Measurements from ENCODE around the gene XRCC1. TPM values are rescaled to one million over a fixed set of nuclear protein-coding genes. Genes with fewer than 3 reads are reported as not detected.

The XRCC1 gene
- total and polyA plus RNA-seq, 2 experiments from 2014 or later: 35.3 to 49.5 TPM

- Histone ChIP-seq H3K36me3 (ENCODE audit: insufficient read depth) (peaks cover 7% of the 10 kb centered on the region; the same call in 1 of the 2 replicates), H4K20me1 (replicated peaks; ENCODE audit: insufficient read depth) (peaks cover 13% of the 10 kb centered on the region; the same call in 1 of the 2 replicates), H3K27me3 (ENCODE audit: insufficient read depth) (no peaks in the 10 kb centered on the region), H3K27ac (ENCODE audit: low read depth) (no peak overlapping the region), H3K4me3 (no peak overlapping the region), H3K4me2 (no peak overlapping the region), H3K79me2 (replicated peaks; ENCODE audit: insufficient read depth) (peaks cover 4% of the 10 kb centered on the region; the same call in 1 of the 2 replicates), H2AFZ (no peak overlapping the region), H3K9me2 (ENCODE audit: insufficient read depth) (no peaks in the 10 kb centered on the region), H3F3A (replicated peaks; ENCODE audit: low read depth) (0 out of 2 replicates have a peak, but pooled peaks cover 4% of the 10 kb centered on the region), H3K4me1 (ENCODE audit: insufficient read depth) (no peaks in the 10 kb centered on the region)
- DNase-seq (ENCODE audit: low spot score) (no peak), ATAC-seq (no peak)
- no peaks in the 10 kb centered on the region; the same call in 2 of the 3 replicates for H3K9me3 Mint-ChIP-seq
- TF ChIP-seq CREB1 (CRISPR knock-in tag; IDR thresholded peaks at IDR 0.05; ENCODE audit: low read depth) (no peak), EZH2phosphoT487 (IDR thresholded peaks at IDR 0.05; ENCODE audit: unreplicated experiment) (no peak), POLR2AphosphoS5 (IDR thresholded peaks at IDR 0.05; ENCODE audit: low read depth) (no peak), ETS1 (IDR thresholded peaks at IDR 0.05) (no peak), CTCF (conservative IDR thresholded peaks at IDR 0.05; ENCODE audit: low read depth in 2 of 2) (no peak), REST (IDR thresholded peaks at IDR 0.05; ENCODE audit: unreplicated experiment) (no peak), EZH2 (IDR thresholded peaks at IDR 0.05; ENCODE audit: low read depth, unreplicated experiment) (no peak), ZNF114 (CRISPR knock-in tag; IDR thresholded peaks at IDR 0.05) (no peak), ZNF331 (CRISPR knock-in tag; IDR thresholded peaks at IDR 0.05; ENCODE audit: low read depth) (no peak), NANOG (IDR thresholded peaks at IDR 0.05; ENCODE audit: borderline replicate concordance) (no peak), JUNB (IDR thresholded peaks at IDR 0.05; ENCODE audit: unreplicated experiment) (no peak), STAT1 (IDR thresholded peaks at IDR 0.05; ENCODE audit: unreplicated experiment) (no peak)
- TF ChIP-seq, protein P1, sequence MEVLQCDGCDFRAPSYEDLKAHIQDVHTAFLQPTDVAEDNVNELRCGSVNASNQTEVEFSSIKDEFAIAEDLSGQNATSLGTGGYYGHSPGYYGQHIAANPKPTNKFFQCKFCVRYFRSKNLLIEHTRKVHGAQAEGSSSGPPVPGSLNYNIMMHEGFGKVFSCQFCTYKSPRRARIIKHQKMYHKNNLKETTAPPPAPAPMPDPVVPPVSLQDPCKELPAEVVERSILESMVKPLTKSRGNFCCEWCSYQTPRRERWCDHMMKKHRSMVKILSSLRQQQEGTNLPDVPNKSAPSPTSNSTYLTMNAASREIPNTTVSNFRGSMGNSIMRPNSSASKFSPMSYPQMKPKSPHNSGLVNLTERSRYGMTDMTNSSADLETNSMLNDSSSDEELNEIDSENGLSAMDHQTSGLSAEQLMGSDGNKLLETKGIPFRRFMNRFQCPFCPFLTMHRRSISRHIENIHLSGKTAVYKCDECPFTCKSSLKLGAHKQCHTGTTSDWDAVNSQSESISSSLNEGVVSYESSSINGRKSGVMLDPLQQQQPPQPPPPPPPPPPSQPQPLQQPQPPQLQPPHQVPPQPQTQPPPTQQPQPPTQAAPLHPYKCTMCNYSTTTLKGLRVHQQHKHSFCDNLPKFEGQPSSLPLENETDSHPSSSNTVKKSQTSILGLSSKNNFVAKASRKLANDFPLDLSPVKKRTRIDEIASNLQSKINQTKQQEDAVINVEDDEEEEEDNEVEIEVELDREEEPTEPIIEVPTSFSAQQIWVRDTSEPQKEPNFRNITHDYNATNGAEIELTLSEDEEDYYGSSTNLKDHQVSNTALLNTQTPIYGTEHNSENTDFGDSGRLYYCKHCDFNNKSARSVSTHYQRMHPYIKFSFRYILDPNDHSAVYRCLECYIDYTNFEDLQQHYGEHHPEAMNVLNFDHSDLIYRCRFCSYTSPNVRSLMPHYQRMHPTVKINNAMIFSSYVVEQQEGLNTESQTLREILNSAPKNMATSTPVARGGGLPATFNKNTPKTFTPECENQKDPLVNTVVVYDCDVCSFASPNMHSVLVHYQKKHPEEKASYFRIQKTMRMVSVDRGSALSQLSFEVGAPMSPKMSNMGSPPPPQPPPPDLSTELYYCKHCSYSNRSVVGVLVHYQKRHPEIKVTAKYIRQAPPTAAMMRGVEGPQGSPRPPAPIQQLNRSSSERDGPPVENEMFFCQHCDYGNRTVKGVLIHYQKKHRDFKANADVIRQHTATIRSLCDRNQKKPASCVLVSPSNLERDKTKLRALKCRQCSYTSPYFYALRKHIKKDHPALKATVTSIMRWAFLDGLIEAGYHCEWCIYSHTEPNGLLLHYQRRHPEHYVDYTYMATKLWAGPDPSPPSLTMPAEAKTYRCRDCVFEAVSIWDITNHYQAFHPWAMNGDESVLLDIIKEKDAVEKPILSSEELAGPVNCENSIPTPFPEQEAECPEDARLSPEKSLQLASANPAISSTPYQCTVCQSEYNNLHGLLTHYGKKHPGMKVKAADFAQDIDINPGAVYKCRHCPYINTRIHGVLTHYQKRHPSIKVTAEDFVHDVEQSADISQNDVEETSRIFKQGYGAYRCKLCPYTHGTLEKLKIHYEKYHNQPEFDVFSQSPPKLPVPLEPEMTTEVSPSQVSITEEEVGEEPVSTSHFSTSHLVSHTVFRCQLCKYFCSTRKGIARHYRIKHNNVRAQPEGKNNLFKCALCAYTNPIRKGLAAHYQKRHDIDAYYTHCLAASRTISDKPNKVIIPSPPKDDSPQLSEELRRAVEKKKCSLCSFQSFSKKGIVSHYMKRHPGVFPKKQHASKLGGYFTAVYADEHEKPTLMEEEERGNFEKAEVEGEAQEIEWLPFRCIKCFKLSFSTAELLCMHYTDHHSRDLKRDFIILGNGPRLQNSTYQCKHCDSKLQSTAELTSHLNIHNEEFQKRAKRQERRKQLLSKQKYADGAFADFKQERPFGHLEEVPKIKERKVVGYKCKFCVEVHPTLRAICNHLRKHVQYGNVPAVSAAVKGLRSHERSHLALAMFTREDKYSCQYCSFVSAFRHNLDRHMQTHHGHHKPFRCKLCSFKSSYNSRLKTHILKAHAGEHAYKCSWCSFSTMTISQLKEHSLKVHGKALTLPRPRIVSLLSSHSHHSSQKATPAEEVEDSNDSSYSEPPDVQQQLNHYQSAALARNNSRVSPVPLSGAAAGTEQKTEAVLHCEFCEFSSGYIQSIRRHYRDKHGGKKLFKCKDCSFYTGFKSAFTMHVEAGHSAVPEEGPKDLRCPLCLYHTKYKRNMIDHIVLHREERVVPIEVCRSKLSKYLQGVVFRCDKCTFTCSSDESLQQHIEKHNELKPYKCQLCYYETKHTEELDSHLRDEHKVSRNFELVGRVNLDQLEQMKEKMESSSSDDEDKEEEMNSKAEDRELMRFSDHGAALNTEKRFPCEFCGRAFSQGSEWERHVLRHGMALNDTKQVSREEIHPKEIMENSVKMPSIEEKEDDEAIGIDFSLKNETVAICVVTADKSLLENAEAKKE (CRISPR knock-in tag; IDR thresholded peaks at IDR 0.05): no peak
- peaks cover 3% of the 10 kb centered on the region for H3K27me3 Mint-ChIP-seq (ENCODE audit: insufficient read depth, low read depth, poor library complexity)
- no peak overlapping the region for H3K27ac Mint-ChIP-seq
- H3K36me3 Mint-ChIP-seq (ENCODE audit: low read depth): peaks cover 36% of the 10 kb centered on the region
- H3K4me3 Mint-ChIP-seq: no peak overlapping the region
- peaks cover 7% of the 10 kb centered on the region; the same call in 1 of the 3 replicates for H3K4me1 Mint-ChIP-seq
These were observed 13.9 kb upstream of the XRCC1 start for GRCh38 chr19:43589277-43589676.
